ENCODE measurements around the gene ISG20.

DNA sequence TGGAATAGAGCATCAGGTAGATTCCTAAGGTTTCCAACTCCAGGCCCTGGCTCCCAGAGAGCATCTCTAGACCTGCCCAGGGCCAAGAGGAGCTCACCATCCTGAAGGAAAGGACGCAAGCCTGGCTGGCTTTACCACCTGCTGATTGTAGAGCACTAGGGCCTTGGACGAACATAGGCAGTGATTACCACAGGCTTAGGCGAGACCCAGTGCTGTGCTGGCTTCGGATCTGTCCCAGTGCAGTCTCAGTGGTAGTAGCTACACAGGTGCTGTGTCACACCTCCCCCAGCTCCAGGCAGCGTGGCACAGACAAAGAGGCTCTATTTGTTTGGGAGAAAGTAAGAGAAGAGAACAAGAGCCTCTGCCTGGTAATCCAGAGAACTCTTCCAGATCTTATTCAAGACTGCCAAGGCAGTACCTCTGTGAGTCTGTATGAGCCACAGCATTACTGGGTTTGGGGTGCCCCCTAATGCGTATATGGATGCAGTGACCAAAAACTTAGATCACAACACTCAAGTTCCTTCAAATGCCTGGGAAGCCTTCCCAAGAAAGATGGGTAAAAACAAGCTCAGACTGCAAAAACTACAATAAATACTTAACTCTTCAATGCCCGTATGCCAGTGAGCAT, 25.4 kb downstream of the ISG20 start:
- TF ChIP-seq, protein P1, sequence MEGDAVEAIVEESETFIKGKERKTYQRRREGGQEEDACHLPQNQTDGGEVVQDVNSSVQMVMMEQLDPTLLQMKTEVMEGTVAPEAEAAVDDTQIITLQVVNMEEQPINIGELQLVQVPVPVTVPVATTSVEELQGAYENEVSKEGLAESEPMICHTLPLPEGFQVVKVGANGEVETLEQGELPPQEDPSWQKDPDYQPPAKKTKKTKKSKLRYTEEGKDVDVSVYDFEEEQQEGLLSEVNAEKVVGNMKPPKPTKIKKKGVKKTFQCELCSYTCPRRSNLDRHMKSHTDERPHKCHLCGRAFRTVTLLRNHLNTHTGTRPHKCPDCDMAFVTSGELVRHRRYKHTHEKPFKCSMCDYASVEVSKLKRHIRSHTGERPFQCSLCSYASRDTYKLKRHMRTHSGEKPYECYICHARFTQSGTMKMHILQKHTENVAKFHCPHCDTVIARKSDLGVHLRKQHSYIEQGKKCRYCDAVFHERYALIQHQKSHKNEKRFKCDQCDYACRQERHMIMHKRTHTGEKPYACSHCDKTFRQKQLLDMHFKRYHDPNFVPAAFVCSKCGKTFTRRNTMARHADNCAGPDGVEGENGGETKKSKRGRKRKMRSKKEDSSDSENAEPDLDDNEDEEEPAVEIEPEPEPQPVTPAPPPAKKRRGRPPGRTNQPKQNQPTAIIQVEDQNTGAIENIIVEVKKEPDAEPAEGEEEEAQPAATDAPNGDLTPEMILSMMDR (IDR thresholded peaks at IDR 0.05; ENCODE audit: control extremely low read depth in 1 of 3, insufficient read depth in 1 of 3, low read depth in 1 of 3, low read length in 3 of 3) = peak in 2 of 3 experiments; percentile 51; a peak in 3 of 4 replicates
- TF ChIP-seq BRCA1 (IDR thresholded peaks at IDR 0.05; ENCODE audit: low read depth, low read length) = no peak
